Activated CD4-positive, alpha-beta memory T cell treated with anti-CD3 and anti-CD28 coated beads, Interleukin-2, amount 10 ng/mL, durations not matched to agents 7 days and 5 days (primary cell): ENCODE measurements around the gene ATP2A3. TPM values are rescaled to one million over a fixed set of nuclear protein-coding genes. Genes with fewer than 3 reads are reported as not detected.

Experiments
- CTCF ChIA-PET: fragments of 350-600 bp; sonication (Branson Sonifier 250); formaldehyde crosslinking; loops from one replicate; lab custom pipeline; 2021; ENCODE audit warnings: antibody characterized with exemption, inconsistent platforms; lab: Charles Lee
- POLR2A ChIA-PET: fragments of 350-600 bp; sonication (Branson Sonifier 250); formaldehyde crosslinking; loops from one replicate; lab custom pipeline; 2021; ENCODE audit warnings: antibody characterized with exemption; lab: Charles Lee
- DNase-seq: peaks from one replicate; pipeline ENCODE4 v3.0.0-alpha.2; 2020
- H3K27ac Mint-ChIP-seq: one replicate; pipeline ENCODE4 v1.8.0; 2021; ENCODE audit warnings: mild to moderate bottlenecking, mixed read lengths
- H3K27me3 Mint-ChIP-seq: one replicate; pipeline ENCODE4 v1.8.0; 2021; ENCODE audit warnings: mixed read lengths
- H3K36me3 Mint-ChIP-seq: one replicate; pipeline ENCODE4 v1.8.0; 2021; ENCODE audit warnings: low read depth, mixed read lengths
- H3K4me1 Mint-ChIP-seq: one replicate; pipeline ENCODE4 v1.8.0; 2021; ENCODE audit warnings: mixed read lengths
- H3K4me3 Mint-ChIP-seq: one replicate; pipeline ENCODE4 v1.8.0; 2021; ENCODE audit warnings: mild to moderate bottlenecking, mixed read lengths
- H3K9me3 Mint-ChIP-seq: one replicate; pipeline ENCODE4 v1.8.0; 2021; ENCODE audit warnings: mixed read lengths
- total RNA-seq, 2 experiments: library from RNA; stranded (reverse); gene quantifications; one replicate each; pipeline ENCODE4 v1.2.3, GENCODE V29; 2021

ATP2A3 gene
- total RNA-seq, 2 experiments from 2014 or later: 290 to 291 TPM

DNA sequence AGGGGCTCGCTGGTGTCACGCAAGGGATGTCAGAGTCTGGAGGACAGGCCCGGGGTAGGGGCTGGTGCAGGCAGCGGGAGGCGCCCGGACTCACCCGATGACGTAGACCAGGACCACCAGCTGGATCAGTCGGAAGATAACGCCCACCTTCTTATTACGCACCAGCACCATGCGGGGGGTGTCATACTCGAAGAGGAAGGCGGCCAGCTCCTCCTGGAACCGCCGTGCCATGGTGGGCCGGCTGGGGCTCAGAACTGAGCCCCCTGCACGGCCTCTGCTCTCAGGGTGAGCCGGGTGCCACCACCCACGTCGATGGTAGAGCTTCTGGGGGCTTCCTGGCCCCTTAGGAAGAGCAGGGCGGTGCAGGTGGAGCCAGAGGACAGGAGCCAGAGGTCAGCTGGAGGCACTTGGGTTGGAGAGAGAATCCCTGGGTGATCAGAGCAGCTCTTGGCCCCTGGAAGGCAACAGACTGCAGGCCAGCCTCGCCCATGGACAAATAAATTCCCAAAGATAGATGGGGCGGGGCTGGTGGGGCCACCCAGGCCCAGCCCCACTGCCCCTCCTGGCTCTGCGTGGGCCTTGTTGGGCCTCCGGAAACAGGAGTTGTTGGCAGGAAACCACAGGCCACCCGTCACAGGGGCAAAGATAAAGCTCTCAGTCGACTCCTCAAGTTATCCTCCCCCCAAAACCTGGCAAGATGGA is 48.1 kb downstream of the ATP2A3 start, which contains the start of gene P2RX1:
Gene P2RX1 (minus strand): TSS at position 471 of the 702 bp plus-strand sequence. CDS start 240 bp downstream, at position 231.
- ChIA-PET CTCF (interaction anchor here (0.5 to 1.5 kb wide), 8 partner anchors 22 to 217 kb away, joined by 3 to 7 read pairs (median 3); partner anchors contain the start of gene NCBP3), POLR2A (interaction anchor here (1.0 to 4.5 kb wide), 2 partner anchors 13 to 48 kb away, joined by 3 to 24 read pairs; partner anchors contain the start of gene ATP2A3)
- Mint-ChIP-seq H3K4me3 (no peak within 1 kb of the TSS), H3K4me1 (peaks cover 49% of the 10 kb centered on the region), H3K9me3 (no peaks in the 10 kb centered on the region), H3K27ac (peak within 1 kb of the TSS; percentile 23), H3K36me3 (no peaks in the 10 kb centered on the region), H3K27me3 (no peaks in the 10 kb centered on the region)
- DNase-seq: peak; percentile 60

DNA sequence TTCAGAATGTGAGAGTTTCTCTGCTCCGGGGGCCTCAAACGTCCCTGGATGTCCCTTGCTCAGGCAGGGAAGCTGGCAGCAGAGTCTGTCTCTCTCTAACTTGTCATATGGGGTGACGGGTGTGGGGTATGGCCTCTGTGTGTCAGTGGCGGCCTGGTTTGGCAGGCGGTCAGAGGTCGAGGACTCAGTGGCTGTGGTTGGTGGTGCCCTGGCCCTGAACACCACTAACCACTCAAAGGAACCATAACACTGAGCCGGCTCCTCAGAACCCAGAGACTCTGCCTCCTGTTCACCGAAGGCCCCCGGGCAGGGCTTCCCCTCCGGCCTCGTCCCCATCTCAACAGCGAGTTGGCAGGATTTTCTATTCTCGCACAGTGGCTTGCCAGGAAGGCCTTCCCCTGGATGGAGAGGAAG is 48.6 kb downstream of the ATP2A3 start:
- ChIA-PET CTCF (interaction anchor here (1.2 to 2.6 kb wide), 5 partner anchors 21 to 159 kb away, joined by 3 to 10 read pairs (median 3); no protein-coding TSS in a partner anchor), POLR2A (interaction anchor here (4.5 kb wide), 1 partner anchor 49 kb away, joined by 24 read pairs; the partner anchor contains the start of gene ATP2A3)
- DNase-seq: no peak
- Mint-ChIP-seq H3K9me3 (no peaks in the 10 kb centered on the region), H3K27ac (peak overlapping the region; percentile 23), H3K27me3 (no peaks in the 10 kb centered on the region), H3K36me3 (no peaks in the 10 kb centered on the region), H3K4me1 (peaks cover 51% of the 10 kb centered on the region), H3K4me3 (no peak overlapping the region)

DNA sequence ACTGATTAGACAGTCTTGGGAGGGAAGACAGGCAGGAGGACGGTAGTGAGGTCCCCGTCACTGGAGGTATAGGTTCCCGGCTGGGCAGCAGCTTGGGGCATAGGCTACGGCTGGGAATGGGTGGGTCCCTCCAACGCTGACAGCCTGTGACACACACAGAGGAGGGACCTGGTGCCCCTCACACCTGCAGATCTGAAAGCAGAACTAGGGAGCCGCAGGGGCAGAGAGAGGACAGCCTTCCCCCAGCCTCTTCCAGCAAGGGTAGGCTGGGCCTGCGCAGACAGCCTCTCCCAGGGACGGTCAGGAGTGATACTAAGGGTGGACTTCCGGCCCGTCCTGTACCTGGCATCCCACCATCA is 49.9 kb downstream of the ATP2A3 start:
- no peak for DNase-seq
- no peak overlapping the region for H3K27ac Mint-ChIP-seq
- POLR2A ChIA-PET: interaction anchor here (0.8 to 4.5 kb wide), 5 partner anchors 9 to 92 kb away, joined by 3 to 24 read pairs (median 4); partner anchors contain the start of gene ATP2A3
- H3K9me3 Mint-ChIP-seq: no peaks in the 10 kb centered on the region
- CTCF ChIA-PET: interaction anchor here (0.6 to 3.1 kb wide), 42 partner anchors 9 to 834 kb away, joined by 3 to 29 read pairs (median 4); partner anchors contain the start of genes ATP2A3 and NCBP3
- no peaks in the 10 kb centered on the region for H3K27me3 Mint-ChIP-seq
- H3K36me3 Mint-ChIP-seq: no peaks in the 10 kb centered on the region
- peaks cover 55% of the 10 kb centered on the region for H3K4me1 Mint-ChIP-seq
- H3K4me3 Mint-ChIP-seq: no peak overlapping the region

DNA sequence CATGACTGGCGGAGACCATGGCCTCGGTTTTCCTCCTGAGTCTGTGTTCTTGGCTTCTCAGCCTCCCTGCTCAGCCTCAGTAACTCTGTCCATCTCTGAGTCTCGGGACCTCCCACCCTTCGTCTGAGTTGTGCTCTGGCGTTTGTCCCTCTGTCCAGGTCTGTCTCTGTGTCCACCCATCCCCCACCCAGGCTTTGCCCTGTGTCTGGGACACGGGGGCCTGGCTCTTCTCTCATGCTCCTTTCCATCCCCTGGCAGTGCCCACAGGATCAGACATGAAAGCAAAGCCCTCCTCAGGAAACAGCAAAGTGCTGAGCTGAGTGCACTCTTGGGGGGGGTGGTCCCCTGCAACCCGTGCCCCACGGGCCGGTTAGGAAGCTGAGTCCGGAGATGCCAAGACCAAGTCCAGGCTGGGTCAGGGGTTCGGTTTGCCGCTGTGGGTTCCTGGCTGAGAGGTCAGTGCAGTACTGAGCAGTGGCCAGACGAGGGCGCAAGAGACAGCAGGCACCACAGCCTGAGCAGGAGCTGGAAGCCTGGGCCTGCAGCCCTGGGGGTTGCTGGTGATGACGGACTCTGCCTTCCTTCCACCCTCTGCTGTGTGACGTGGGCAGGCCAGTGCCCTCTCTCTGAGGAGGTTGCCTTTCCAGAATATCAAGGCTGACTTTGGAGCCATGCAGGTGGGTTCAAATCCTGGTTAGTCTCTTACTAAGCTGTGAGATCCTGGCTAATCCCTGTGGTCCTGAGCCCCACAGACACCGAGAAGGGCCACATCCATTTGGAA is 50.5 kb downstream of the ATP2A3 start:
- peaks cover 55% of the 10 kb centered on the region for H3K4me1 Mint-ChIP-seq
- no peak overlapping the region for H3K4me3 Mint-ChIP-seq
- no peaks in the 10 kb centered on the region for H3K36me3 Mint-ChIP-seq
- no peaks in the 10 kb centered on the region for H3K27me3 Mint-ChIP-seq
- ChIA-PET POLR2A (interaction anchor here (1.4 to 4.5 kb wide), 4 partner anchors 9 to 92 kb away, joined by 3 to 24 read pairs (median 4); partner anchors contain the start of gene ATP2A3), CTCF (interaction anchor here (0.6 to 3.1 kb wide), 45 partner anchors 8 to 835 kb away, joined by 3 to 29 read pairs (median 4); partner anchors contain the start of genes ATP2A3 and NCBP3)
- no peaks in the 10 kb centered on the region for H3K9me3 Mint-ChIP-seq
- no peak overlapping the region for H3K27ac Mint-ChIP-seq
- DNase-seq: peak; percentile 86

DNA sequence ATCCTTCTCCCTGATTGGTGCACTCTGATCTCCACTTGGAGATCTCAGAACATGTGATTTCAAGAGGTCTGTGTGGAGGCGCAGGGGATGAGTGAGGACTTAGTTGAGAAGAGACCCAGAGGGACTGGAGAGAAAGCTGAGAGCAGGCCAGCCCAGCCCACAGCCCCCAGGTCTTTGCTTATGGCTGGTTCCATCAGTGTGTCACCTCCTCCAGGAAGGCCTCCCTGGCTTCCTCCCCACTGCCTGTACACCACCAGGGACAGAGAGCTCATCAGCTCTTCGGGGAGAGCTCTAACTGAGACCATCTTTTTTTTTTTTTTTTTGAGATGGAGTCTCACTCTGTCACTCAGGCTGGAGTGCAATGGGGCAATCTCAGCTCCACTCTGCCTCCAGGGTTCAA is 51.4 kb downstream of the ATP2A3 start:
- no peak overlapping the region for H3K4me3 Mint-ChIP-seq
- POLR2A ChIA-PET: interaction anchor here (1.4 to 1.9 kb wide), 3 partner anchors 10 to 93 kb away, joined by 3 to 4 read pairs (median 4); no protein-coding TSS in a partner anchor
- CTCF ChIA-PET: interaction anchor here (0.6 to 3.1 kb wide), 16 partner anchors 9 to 687 kb away, joined by 3 to 29 read pairs (median 8); partner anchors contain the start of gene ATP2A3
- H3K4me1 Mint-ChIP-seq: peaks cover 52% of the 10 kb centered on the region
- no peak for DNase-seq
- H3K36me3 Mint-ChIP-seq: no peaks in the 10 kb centered on the region
- H3K27me3 Mint-ChIP-seq: no peaks in the 10 kb centered on the region
- no peaks in the 10 kb centered on the region for H3K9me3 Mint-ChIP-seq
- no peak overlapping the region for H3K27ac Mint-ChIP-seq

DNA sequence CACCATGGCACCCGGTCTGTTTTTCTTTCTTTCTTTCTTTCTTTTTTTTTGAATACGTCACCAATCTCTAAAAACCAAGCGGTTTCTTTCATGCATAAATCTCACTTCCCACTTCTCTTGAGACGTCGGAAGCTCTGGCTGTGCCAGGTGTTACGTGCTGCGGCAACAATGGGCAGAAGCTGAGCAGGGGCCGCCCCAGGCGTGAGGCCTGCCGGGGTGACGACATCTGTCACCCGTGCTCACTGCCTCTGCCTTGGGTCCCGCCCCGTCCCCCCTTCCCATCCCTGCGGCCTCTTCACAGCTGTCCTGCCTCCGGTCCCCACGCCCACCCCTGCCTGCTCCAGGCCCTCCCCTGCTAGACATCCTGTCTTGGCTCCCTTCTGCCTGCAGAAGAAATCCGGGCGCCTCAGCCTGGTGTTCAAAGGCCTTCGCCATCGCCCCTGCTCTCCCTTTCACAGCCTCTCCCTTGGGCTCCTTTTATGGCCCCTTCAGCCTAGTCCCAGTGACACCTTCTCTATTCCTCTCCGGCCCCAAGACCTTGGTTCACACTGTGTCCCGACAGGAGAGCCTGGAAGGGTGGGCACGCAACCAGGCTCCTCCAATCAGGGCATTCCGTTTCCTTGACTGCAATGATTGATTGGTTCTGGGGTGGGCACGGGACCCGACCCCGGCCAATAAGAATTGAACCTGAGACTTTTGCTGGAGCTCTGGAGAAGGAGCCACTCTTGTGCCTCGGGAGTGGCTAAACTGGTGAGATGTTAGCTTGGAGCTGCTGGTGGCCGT is 52.8 kb downstream of the ATP2A3 start:
- no peaks in the 10 kb centered on the region for H3K9me3 Mint-ChIP-seq
- peak overlapping the region; percentile 70 for H3K27ac Mint-ChIP-seq
- H3K4me3 Mint-ChIP-seq: no peak overlapping the region
- H3K4me1 Mint-ChIP-seq: peaks cover 41% of the 10 kb centered on the region
- ChIA-PET POLR2A (no interaction called here), CTCF (interaction anchor here (0.6 to 3.1 kb wide), 8 partner anchors 49 to 174 kb away, joined by 3 to 19 read pairs (median 4); partner anchors contain the start of gene NCBP3)
- H3K27me3 Mint-ChIP-seq: no peaks in the 10 kb centered on the region
- no peaks in the 10 kb centered on the region for H3K36me3 Mint-ChIP-seq
- DNase-seq: peak; percentile 70

DNA sequence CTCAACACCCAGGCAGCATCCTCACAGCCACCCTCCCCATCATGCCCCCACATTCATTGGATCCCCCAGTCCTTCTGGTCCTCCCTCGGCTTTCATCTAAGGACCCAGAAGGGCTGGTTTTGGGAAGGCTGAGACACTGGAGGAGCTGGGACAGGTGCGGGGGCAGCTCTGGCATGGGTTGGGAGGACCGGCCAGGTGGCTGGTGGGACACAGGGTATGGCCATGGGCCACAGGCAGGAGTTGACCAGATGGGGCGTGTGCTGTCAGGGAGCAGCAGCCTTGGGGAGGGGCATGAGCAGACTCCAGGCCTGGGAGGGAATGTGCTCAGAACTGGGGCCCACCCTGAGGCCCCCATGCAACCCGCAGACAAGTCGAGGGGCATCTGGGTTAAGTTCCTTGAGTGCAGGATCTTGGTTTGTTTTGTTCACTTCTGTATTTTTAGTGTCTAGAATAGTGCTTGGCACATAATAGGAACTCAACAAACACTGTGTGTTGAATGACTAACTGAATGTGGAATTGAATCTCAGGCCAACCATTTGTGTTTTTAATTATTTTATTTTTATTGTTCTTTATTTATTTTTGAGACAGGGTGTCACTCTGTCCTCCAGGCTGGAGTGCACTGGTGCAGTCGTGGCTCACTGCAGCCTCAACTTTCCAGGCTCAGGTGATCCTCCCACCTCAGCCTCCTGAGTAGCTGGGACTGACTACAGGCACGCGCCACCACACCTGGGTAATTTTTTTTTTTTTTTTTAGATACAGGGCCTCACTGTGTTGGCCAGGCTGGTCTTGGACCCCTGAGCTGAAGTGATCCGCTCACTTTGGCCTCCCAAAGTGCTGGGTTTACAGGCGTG is 53.6 kb downstream of the ATP2A3 start:
- no peak for DNase-seq
- H3K9me3 Mint-ChIP-seq: no peaks in the 10 kb centered on the region
- POLR2A ChIA-PET: no interaction called here
- H3K4me3 Mint-ChIP-seq: no peak overlapping the region
- H3K4me1 Mint-ChIP-seq: peaks cover 33% of the 10 kb centered on the region
- H3K27ac Mint-ChIP-seq: peak overlapping the region; percentile 70
- no peaks in the 10 kb centered on the region for H3K27me3 Mint-ChIP-seq
- CTCF ChIA-PET: interaction anchor here (0.7 to 1.8 kb wide), 3 partner anchors 64 to 94 kb away, joined by 3 to 4 read pairs (median 4); partner anchors contain the start of gene NCBP3
- H3K36me3 Mint-ChIP-seq: no peaks in the 10 kb centered on the region

DNA sequence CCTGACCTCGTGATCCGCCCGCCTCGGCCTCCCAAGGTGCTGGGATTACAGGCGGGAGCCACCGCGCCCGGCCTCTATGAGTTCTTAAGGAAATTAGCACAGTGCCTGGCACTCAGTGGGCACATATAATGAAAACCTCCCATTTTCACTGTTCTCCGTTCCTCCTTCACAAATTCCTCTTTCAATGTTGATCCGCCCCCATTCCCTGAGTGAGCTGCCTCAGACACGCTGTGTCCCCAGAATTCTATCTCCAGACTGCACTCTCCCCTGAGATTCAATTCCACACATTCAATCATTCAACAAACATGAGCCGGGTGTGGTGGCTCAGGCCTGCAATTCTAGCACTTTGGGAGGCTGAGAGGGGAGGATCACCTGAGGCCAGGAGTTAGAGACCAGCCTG is 55.0 kb downstream of the ATP2A3 start:
- Mint-ChIP-seq H3K4me1 (peaks cover 23% of the 10 kb centered on the region), H3K4me3 (no peak overlapping the region), H3K27me3 (no peaks in the 10 kb centered on the region), H3K9me3 (no peaks in the 10 kb centered on the region), H3K36me3 (no peaks in the 10 kb centered on the region), H3K27ac (no peak overlapping the region)
- DNase-seq: no peak
- POLR2A ChIA-PET: no interaction called here
- CTCF ChIA-PET: no interaction called here

DNA sequence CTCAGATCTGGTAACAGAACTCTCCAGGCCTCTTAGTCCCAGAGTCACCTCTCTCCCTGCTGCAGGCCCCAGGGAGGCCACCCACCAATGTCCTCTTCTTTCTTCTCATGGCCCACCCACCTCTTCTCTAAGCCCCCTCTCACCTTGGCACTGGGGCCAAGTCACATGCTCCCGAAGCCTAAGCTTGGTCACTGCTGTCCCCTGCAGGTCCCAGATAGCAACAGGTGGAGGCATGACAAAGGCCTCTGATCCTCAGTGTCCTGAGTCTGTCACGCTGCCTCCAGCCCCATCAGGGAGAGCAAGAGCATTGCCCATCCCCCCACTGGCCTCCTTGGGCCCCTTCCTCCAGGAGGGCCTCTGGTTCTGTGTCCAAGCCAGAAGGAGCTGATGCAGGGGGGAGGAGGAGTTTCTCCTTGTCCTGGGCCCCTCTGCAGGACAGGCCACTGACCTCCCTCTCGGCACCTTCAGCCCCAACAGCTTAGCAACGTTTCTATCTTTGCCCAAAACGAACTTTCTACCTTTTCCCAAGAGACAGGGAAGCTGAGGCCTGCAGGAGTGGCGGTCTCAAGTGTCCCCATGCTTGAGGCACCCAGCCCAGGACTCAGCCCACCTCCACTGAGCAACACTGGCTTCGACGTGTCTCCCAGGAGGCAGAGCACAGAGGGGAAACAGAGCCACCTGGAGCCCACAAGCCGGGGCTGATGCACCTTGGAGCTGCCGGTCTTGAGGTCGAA is 56.6 kb downstream of the ATP2A3 start:
- ChIA-PET POLR2A (no interaction called here), CTCF (interaction anchor here (0.6 to 0.8 kb wide), 2 partner anchors 64 to 216 kb away, joined by 3 to 5 read pairs; no protein-coding TSS in a partner anchor)
- Mint-ChIP-seq H3K36me3 (no peaks in the 10 kb centered on the region), H3K4me3 (no peak overlapping the region), H3K27ac (no peak overlapping the region), H3K4me1 (peaks cover 15% of the 10 kb centered on the region), H3K9me3 (no peaks in the 10 kb centered on the region), H3K27me3 (no peaks in the 10 kb centered on the region)
- DNase-seq: no peak

DNA sequence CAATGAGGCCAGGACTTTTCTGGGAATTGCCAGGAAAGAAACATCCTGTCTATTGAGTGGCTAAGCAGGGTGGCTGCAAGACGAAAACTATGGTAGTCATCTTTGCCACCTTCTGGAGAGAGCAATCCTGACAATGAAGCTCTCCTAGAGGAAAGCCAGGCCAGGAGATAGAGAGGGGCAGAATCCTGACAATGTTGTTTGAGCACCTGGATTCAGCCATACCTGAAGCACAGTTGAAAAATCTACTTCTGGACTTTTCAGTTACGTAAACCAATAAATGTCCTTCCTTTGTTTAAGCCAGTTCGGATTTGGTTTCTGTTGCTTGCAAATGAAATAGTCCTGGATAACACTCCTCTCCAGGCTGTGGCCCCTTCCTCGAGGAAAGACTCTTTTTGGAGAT is 57.4 kb downstream of the ATP2A3 start:
- H3K27ac Mint-ChIP-seq: no peak overlapping the region
- H3K27me3 Mint-ChIP-seq: no peaks in the 10 kb centered on the region
- no peak for DNase-seq
- ChIA-PET POLR2A (no interaction called here), CTCF (interaction anchor here (0.6 to 0.8 kb wide), 2 partner anchors 63 to 215 kb away, joined by 3 to 5 read pairs; no protein-coding TSS in a partner anchor)
- peaks cover 13% of the 10 kb centered on the region for H3K4me1 Mint-ChIP-seq
- H3K36me3 Mint-ChIP-seq: no peaks in the 10 kb centered on the region
- H3K9me3 Mint-ChIP-seq: no peaks in the 10 kb centered on the region
- no peak overlapping the region for H3K4me3 Mint-ChIP-seq
